Astrocyte of the spinal cord (primary cell): ENCODE data around the gene HFM1.
"Not testable (repeated sequence)": the region's sequence is repeated elsewhere in the genome, so short reads cannot be mapped to it uniquely, and the experiment has no call there.

Experiments used
- DNase-seq: peaks from one replicate; pipeline ENCODE4 v3.0.0; 2011; ENCODE audit warnings: low read depth, low spot score
- H3K4me3 ChIP-seq: 2 replicates; pipeline ENCODE4 v1.5.1; 2011; ENCODE audit warnings: low read depth, mild to moderate bottlenecking, low read length, moderate library complexity
- CTCF ChIP-seq: IDR thresholded peaks from 2 replicates; pipeline ENCODE4 v1.5.1; 2012; ENCODE audit warnings: low read depth, mild to moderate bottlenecking, low read length, inconsistent platforms
- in situ Hi-C: cut with HindIII; loops from 2 replicates; pipeline ENCODE4 v1.10.0; 2017; ENCODE audit warnings: low sequenced_read_pairs

HFM1 gene

GRCh38 chr1:91314643-91315042 is 90.0 kb downstream of the HFM1 start:
- no peak for TF ChIP-seq CTCF
- no peak for DNase-seq
- H3K4me3 ChIP-seq = no peak overlapping the region
- in situ Hi-C loops = no loop called here

GRCh38 chr1:91311672-91312071 is 93.0 kb downstream of the HFM1 start:
- no peak for DNase-seq
- in situ Hi-C loops = no loop called here
- no peak overlapping the region for H3K4me3 ChIP-seq
- TF ChIP-seq CTCF = no peak

- TF ChIP-seq CTCF = no peak
- DNase-seq = no peak
- in situ Hi-C loops = no loop called here
- H3K4me3 ChIP-seq = no peak overlapping the region
Measured at GRCh38 chr1:91308544-91308943, 96.1 kb downstream of the HFM1 start.

GRCh38 chr1:91307784-91308409 is 96.7 kb downstream of the HFM1 start:
- in situ Hi-C loops = no loop called here
- TF ChIP-seq CTCF = no peak
- no peak overlapping the region for H3K4me3 ChIP-seq
- DNase-seq = no peak

- no peak overlapping the region for H3K4me3 ChIP-seq
- in situ Hi-C loops = no loop called here
- no peak for TF ChIP-seq CTCF
- DNase-seq = no peak
Measured at GRCh38 chr1:91303165-91303564, 101.5 kb downstream of the HFM1 start.

- H3K4me3 ChIP-seq, in situ Hi-C loops, DNase-seq: not testable (repeated sequence)
Measured at GRCh38 chr1:91288843-91289553, 115.6 kb downstream of the HFM1 start.

GRCh38 chr1:91286962-91287317 is 117.7 kb downstream of the HFM1 start:
- H3K4me3 ChIP-seq, DNase-seq, in situ Hi-C loops: not testable (repeated sequence)

GRCh38 chr1:91286259-91286961 is 118.2 kb downstream of the HFM1 start:
- in situ Hi-C loops = not testable (repeated sequence)

More at GRCh38 chr1:91286259-91286961, 118.2 kb downstream of the HFM1 start:
- DNase-seq, H3K4me3 ChIP-seq: not testable (repeated sequence)
